C1 segment of cervical spinal cord (tissue), 14 donors: ENCODE data around the gene DOC2B.
"Not testable (repeated sequence)": the region's sequence is repeated elsewhere in the genome, so short reads cannot be mapped to it uniquely, and the experiment has no call there.

Experiments
- DNase-seq, 14 donors: peaks; one replicate each; lab custom pipeline; 2025; lab: John Stamatoyannopoulos, UW

Gene DOC2B

DNA sequence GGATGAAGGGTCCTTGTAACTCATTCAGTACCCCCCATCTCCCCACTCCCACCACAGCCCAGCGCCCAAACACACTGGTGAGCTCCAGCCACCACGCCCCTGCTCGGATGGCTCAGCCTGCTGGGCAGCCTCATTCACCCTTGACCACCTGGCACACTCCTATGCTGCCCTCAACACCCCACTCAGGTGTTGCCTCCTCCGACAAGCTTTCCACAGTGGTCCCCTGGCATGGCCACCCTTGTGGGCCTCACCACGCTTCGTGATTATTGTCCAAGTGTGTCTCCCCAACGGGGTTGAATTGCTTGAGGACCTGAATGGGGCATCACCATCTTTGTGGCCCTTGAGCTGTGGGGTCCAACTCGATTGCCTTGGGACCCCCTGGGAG lies 12.0 kb upstream of the DOC2B start:
- no peak for DNase-seq

DNA sequence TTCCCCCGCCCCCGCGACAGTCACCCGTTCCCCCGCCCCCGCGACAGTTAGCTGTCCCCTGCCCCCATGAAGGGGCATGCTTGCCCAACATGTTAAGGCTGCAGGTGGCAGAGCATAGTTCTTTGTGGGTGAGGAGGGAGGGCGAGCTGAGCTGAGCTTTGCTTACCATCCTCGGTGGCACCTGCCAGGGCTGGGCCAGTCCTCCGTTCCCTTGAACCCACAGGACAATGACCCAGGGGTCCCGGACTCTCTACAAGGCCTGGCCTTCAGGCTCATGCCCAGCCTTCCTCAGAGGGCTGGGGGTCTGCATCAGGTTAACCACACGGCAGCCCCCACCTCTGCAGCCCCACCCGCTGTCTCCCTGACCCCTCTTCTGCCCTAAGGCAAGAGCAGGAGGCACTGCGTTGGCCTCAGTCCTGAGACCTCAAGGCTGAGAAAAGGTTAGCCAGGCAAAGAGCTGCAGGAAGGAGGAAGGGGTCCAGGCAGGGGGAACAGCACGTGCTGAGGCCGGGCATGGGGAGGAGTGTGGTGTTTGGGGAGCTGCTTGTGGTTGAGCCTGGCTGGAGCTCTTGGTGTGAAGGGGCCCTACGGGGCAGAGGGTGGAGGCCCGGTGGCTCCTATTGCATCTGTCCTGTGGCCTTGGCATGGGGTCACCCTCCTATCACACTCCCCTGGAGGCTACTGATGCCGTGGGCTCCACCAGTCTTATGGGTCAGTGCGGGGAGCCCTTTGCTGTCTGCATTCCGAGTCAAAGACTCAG lies 11.4 kb upstream of the DOC2B start:
- DNase-seq, result no peak

DNA sequence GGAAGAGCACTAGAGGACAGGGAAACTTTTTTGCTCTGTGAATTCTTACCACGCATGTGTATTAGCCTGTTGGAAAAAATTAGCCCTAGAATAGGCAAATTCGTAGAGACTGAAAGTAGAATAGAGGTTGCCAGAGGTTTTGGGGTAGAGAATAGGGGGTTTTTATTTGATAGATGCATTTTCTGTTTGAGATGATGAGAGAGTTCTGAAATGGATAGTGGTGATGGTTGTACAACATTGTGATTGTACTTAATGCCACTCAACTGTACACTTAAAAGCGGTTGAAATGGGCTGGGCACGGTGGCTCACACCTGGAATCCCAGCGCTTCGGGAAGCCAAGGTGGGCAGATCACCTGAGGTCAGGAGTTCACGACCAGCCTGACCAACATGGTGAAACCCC lies 8.0 kb upstream of the DOC2B start:
- DNase-seq, result no peak

DNA sequence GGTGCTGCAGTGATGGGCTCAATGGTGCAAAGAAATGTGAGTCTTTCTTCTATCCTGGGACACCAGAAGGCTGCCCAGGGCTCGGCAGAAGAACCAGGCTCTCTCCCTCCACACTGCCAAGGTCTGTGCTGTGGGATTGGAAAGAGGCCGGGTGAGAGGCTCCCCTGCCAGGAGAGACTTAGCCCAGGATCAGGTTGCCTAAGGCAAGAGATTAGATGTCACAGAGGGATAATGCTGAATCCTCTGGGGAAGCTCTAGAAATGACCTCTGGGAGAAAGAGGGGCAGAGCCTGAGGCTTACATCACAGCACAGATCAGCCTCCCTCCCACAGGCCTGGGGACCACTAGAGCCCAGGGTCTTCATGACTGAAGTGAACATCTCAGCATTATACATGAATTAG lies 5.7 kb upstream of the DOC2B start:
- no peak for DNase-seq

DNA sequence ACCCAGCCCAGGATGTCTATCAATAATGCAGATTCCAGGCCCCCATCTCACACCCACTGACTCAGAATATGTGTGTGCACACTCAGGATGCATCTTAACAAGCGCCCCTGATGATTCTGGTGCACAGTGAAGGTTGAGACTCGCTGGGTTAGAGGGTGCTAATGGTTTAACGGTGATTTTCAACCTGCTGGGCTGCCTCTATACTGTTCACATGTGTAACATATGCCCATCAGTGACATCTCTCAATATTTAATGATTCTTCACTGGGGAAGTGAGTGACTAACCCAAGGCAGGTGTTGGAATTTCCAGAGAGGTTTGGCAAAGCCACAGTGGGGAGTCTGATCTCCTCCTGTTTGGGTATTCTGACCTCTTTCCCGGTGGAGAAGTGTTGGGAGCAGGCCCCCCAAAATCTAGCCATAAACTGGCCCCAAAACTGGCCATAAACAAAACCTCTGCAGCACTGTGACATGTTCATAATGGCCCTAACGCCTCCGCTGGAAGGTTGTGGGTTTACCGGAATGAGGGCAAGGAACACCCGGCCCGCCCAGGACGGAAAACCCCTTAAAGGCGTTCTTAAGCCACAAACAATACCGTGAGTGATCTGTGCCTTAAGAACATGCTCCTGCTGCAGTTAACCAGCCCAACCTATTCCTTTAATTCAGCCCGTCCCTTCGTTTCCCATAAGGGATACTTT lies 4.1 kb upstream of the DOC2B start:
- DNase-seq, result no peak

DNA sequence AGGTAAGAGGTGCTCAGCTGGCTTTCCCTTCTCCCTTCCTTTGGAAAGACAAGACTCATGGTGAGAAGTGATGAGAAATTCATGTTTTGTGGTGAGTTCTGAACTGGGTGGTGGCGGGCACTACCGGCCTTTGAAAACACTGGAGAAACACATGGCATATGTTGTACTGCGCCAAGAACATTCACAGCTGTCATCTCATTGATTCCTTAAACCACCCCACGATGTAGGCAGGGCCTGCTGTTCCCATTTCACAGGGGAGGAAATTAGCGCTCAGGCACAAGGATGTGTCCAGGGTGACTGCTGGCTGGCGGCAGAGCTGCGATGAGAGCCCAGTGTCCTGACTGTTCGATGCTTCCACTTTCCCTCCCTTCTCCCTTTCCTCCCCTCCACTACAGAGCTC lies 1.6 kb upstream of the DOC2B start:
- DNase-seq, result no peak

DNA sequence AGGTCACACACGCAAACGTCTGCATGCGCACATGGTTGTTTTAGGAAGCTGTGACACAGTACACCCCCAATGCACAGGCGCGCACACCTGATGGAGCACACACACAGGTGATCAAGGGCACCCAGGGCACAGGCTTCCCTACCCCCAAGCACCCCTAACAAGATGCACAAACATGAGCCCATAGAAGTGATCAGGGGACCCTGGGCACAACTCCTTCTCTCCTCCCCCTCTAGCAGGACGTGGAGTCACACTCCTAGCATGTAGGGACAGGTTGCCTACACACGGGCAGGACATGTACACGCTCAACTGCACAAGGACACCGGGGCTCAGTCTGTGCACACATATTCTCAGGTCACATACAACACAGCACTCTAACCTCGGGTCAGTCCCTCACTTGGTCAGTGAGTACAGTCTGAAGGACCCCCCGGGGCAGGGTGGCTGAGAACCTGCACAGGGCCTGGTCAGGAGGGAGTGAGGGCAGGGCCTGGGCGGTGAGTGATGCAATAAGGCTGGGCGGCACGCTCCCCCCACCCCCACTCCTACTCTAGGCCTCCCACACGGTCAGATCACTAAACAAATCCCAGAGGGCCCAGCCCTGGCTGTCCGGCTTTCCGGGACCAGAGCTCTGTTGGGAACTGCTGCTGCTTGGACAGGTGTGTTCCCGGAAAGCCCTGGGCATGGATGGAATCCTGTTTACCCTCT lies 751 bp upstream of the DOC2B start:
- no peak for DNase-seq

DNA sequence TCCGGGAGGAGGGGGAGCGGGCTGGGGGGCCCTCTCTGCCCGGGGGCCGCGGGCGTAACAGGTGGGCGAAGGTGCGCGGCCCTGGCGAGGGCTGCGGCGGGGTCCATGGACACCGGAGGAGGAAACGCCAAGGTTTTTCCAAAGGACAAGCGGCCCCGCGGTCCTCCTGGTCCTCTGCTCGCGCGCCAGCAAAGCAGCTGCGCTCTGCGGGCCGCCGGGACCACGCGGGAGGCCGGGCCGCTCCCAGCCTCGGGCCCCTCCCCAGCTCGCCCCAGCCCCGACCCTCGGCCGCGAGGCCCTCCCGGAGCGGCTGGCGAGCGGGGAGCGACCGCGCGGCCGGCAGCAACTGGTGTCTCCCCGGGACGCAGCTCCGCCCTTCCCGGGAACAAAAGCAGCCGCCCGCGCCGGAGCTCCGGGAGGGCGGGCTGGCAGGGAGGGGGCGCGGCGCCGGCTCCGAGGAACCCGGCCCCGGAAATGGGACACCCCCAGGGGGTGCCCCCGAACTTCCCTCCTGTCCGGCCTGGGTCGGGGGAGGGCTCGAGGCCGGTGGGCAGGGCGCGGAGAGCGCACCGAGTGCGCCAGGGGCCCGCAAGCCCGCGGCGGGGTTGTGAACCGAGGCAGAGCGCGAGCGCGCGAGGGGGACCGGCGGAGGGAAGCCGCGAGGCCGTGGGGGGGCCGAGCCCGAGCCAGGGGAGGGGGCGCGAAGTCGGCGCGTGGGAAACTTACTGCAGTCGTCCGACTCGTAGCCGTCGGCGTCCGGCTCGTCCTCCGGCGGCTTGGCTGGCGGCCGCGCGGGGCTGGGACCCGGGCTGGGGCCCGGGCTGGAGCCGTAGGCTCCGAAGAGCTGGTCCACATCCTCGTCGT lies 837 bp downstream of the DOC2B start:
- peak in 2 of 14 donors; percentile 23 to 32 for DNase-seq

DNA sequence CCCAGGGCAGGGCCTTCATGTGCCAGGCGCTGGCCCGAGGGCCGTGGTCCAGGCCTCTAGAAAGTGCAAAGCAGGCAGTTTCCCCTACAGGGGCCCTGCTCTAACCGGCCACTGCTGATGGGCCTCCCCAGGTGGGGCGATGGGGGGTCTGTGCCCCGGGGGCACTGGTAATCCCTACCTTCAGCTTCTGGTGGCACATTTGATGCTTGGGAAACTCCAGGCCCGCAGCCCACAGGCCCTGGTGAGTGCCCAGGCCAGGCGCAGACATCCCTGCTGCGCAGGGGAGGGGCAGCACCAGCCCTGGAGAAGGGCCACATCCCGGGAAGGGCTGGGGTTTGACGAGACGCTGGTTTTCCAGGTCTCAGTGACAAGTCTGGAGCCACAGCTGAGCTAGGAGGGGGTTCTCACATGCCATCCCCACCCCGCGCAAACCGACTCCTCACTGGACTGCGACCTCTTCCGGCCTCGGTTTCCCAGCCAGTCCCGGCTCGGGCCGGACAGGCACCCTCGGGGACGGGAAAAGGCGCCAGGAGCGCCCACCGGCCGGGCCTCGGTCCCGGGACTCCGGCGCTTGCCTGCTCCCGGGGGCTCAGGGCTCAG lies 1.6 kb downstream of the DOC2B start:
- DNase-seq, result peak in 3 of 14 donors; percentile 6 to 49 (median 42)

DNA sequence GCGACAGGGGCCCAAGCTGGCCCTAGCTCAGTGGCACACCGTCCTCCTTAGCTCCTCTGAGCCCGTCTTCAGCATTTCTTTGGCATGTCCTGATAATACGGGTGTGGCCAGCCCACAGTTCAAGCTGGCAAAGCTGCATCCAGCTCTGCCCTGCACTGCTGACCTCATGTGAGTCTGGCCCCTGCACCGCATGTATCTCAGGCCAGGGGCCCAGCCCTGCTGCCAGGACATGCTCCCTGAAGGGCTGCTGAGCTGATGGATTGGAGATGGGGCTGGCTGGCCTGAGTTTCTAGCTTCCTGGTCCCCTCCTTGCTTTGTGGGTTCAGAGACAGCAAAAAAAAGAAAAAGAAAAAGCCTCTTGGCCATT lies 2.4 kb downstream of the DOC2B start:
- DNase-seq, result peak in 1 of 14 donors; percentile 36

DNA sequence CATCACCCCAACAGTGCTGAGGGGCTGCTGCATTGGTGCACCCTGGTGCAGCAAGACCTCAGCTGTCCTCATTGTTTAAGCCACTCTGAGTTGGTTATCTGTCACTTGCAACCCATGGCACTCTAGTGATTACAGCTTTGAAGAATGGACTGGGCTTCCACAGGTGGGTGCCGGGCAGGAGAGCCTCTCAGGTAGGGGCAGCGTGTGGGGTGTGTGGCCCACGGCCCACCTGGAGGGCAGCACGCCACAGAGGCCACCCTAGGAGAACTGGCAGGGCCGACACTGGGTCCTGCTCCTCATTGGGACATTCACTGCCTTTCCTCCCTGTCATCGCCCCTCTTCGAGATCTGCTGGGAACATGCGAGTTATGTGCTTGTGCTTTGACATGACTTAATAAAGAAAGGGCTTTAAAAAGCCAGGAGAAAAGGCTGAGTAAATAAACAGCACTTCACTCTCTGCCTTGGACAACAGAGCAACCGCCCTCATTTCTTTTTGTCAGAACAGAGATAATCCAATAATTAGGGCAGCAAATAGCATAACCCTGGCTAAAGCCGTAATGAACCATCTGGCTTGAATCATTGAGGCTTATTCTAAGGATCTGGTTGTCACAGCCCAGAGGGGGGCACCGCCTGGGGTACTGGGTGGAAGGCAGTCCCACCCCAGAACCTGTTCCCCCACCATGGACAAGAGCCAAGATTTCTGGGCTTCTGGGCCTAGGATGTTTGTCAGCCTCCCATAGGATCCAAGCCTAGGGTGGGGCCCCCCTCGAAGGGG lies 3.0 kb downstream of the DOC2B start:
- peak in 1 of 14 donors; percentile 51 for DNase-seq

DNA sequence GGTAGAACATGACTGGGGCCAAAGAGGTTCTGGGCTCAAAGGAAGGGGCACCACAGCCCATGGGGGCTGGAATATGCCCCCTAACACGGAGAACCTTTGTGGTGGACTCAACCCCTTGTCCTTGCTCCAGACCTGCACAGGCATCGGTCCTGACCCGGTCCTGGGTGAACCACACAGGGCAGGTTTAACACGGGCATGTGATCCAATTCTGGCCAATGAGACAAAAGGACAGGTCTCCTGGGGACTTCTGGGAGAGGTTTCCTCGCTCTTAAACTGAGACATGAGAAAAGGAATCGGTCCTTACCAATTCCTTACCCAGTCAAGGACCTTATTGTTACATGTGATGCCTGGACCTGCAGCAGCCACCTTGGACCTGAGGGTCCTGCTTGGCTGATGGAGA lies 3.7 kb downstream of the DOC2B start:
- peak in 1 of 14 donors; percentile 57 for DNase-seq

DNA sequence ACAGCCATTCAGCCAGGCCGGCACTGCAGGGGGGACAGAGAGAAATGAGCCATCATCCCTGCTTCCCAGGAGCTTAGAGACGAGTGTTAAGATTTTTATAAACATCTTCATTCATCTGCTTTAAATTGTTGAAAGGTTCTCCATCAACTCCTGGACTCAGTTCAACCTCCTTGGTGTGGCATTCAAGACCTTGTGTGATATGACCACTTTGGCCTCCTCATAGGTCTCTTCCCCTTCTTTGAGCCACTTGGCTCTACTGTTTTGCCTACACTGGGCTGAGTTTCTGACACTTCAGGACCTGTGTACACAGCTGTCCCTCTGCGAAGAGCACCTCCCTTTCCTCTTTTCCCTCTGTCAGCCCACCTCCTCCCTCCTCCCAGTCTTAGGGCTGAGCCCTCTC lies 4.3 kb downstream of the DOC2B start:
- DNase-seq, result no peak

DNA sequence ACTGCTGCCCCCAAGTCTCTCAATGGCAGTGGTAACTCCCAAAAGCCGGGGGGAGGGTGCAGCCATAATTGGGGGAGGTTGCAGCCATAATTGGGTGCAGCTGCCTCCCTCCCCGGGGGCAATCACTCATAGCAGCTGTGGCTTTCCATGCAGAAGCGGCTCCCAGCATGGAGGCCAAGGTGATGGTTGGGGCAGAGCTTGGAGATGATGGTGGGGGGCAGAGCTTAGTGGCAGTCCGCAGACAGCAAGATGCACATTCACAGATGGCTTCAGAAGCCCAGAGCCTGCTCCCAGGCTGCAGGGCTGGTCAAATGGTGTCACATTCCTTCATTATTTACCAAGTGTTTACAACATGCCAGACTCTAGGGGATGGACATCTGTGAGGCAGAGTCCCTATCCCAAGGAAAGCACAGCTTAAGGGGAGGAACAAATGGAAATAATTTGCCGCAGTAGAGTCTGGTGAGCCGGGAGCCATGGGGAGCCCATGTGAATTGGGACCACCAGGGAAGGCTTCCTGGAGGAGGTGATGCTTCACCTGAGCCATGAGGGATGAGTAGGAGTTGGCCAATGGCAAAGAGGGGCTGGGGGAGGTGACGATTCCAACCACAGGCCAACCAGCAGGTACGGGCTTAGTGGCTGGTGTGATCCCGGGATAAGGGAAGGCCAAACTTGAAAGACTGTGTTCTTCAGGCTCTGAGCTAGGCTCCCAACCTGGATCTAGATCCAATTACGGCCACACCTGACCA lies 8.1 kb downstream of the DOC2B start:
- DNase-seq, result no peak

DNA sequence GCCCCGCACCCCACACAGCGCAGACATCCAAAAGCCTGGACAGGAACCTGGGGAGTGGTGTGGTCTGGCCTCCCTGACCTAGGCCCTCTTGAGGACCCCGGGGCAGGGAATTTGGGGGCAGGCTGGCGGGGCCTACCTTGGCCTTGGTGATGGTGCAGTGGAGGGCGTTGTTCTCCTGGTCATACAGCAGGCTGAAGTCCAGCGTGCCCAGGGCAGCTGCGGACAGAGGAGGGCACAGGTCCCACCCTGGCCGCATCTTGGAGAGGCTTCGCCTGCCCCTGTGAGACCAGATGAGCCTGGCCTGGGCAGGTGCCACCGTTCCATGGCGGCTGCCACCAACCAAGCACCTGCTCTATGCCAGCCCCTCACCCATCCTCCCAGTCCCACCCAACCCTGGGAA lies 9.0 kb downstream of the DOC2B start:
- no peak for DNase-seq

DNA sequence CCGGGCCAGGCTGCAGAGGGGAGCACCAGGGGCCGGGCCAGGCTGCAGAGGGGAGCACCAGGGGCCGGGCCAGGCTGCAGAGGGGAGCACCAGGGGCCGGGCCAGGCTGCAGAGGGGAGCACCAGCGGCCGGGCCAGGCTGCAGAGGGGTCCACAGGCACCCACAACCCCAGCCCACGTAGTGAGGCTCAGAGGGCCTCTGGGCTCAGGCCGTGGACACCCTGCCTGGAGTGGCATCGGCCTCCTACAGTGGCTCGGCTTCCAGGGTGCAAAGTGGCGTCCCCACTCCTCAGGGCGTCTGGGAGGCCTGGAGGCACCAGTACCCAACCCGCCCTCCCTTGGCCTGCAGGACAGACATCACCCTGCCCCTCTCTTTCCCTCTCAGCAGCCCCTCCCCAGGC lies 9.6 kb downstream of the DOC2B start:
- no peak for DNase-seq

DNA sequence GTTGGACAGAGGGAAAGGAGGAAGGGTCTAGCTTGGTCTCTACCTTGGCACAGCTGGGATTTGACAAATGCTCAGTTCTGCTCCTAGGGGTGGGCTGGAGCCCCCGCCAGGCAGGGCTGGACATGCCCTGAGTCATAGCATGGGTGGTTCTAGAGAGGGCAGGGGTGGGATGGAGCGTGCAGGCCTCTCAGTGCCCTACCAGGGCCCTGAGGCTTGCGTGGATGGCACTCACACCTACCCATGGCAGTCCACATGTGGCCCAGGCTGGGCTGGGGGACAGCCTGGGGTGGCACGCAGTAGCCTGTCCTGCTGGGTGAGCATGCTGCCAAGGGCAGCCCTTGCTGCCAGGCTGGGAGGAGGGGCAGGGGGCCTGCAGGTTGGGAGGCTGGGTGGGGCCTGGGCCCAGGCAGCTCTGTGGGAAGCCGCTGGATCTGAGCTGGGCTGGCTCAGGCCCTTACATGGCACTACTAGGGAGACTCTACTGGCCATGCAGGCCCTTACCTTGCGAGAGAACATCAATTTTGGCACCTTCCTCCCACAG lies 11.2 kb downstream of the DOC2B start:
- DNase-seq, result no peak

DNA sequence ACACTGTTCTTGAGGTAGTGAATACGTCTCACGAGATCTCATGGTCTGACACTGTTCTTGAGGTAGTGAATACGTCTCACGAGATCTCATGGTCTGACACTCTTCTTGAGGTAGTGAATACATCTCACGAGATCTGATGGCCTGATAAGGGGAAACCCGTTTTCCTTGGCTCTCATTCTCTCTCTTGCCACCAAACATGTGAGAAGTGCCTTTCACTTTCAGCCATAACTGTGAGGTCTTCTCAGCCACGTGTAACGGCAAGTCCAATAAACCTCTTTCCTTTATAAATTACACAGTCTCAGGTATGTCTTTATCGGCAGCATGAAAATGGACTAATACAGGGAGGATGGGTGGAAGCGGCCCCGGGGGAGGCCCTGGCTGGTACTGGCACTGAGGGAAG lies 12.8 kb downstream of the DOC2B start:
- DNase-seq, result not testable (repeated sequence)

DNA sequence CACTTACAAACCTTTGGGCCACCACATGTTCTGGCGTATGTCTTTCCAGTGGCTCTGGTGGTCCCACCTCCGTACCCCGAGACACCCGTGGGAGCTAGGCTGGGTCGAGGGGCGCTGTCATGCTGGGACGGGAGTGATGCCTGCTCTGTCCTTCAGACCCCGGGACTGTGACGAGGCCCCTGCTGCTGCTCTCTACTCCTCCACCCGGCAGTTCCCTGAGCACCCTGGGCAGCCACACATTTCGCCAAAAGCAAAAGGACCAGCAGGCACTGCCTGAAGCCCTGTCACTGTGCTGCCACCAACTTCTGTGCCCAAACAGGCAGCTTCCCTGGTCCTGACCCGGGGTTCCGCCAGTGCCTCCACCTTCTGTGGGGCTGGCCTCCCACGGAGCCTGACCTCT lies 15.5 kb downstream of the DOC2B start:
- DNase-seq, result no peak
